Liver (tissue), 3 donors: ENCODE measurements around the gene SLC9C2.

Experiments used
- EGR1 ChIP-seq, 2 donors: IDR thresholded peaks; 2 replicates each; pipeline ENCODE4 v1.6.1; 2016 to 2018; ENCODE audit warnings: antibody characterized with exemption in 2 of 2, low read depth in 2 of 2
- FOXA1 ChIP-seq: IDR thresholded peaks from 2 replicates; pipeline ENCODE4 v1.6.1; 2016; ENCODE audit warnings: antibody characterized with exemption
- FOXA2 ChIP-seq: IDR thresholded peaks from 2 replicates; pipeline ENCODE4 v1.6.1; 2016; ENCODE audit warnings: antibody characterized with exemption
- HNF4G ChIP-seq: IDR thresholded peaks from 2 replicates; pipeline ENCODE4 v1.6.1; 2016; ENCODE audit warnings: antibody characterized with exemption
- JUND ChIP-seq, 2 donors: IDR thresholded peaks; 2 replicates each; pipeline ENCODE4 v1.6.1; 2016; ENCODE audit warnings: antibody characterized with exemption in 2 of 2
- MAX ChIP-seq: IDR thresholded peaks from 2 replicates; pipeline ENCODE4 v1.6.1; 2016; ENCODE audit warnings: antibody characterized with exemption
- NR2F2 ChIP-seq: IDR thresholded peaks from 2 replicates; pipeline ENCODE4 v1.6.1; 2016; ENCODE audit warnings: antibody characterized with exemption
- RAD21 ChIP-seq, 2 donors: IDR thresholded peaks; 2 replicates each; pipeline ENCODE4 v1.6.1; 2016; ENCODE audit warnings: antibody characterized with exemption in 2 of 2, mild to moderate bottlenecking in 2 of 2
- REST ChIP-seq: IDR thresholded peaks from 2 replicates; pipeline ENCODE4 v1.6.1; 2016; ENCODE audit warnings: antibody characterized with exemption, mild to moderate bottlenecking
- RXRA ChIP-seq, 2 donors: IDR thresholded peaks; 2 replicates each; pipeline ENCODE4 v1.6.1; 2017 to 2018; ENCODE audit warnings: antibody characterized with exemption in 2 of 2, mild to moderate bottlenecking in 1 of 2
- SP1 ChIP-seq: IDR thresholded peaks from 2 replicates; pipeline ENCODE4 v1.6.1; 2018; ENCODE audit warnings: antibody characterized with exemption, mild to moderate bottlenecking
- TAF1 ChIP-seq: conservative IDR thresholded peaks from 2 replicates; pipeline ENCODE4 v1.6.1; 2016; ENCODE audit warnings: antibody characterized with exemption, mild to moderate bottlenecking
- YY1 ChIP-seq: IDR thresholded peaks from 2 replicates; pipeline ENCODE4 v1.6.1; 2016; ENCODE audit warnings: antibody characterized with exemption, mild to moderate bottlenecking
- TF ChIP-seq, protein P1 (sequence below): fragments of 150-350 bp; IDR thresholded peaks from 2 replicates; pipeline ENCODE4 v1.5.1; 2017; ENCODE audit warnings: improper control_type of control experiment, low read depth, low read length; ENCODE audit not compliant: missing input control
- donor health status: healthy.
- donor health status: healthy.

DNA sequence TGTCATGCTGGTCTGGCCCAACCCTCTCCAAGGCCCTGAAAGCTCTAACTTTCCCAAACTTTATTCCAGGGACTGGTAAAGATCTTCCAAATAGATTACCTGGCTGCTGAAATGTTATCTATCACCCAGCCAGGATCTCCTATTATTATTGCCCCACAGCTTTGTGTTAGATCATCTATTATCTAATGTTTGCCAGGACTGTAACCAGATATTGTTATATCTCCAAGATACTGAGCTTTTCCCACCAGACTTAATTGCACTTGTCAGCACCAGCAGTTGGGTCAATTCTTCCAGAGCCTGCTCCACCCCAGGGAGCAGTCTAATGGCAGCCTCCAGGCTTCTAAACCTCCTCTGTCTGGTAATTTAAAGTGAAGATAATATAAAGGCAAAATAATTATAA is 66.6 kb downstream of the SLC9C2 start:
- TF ChIP-seq, protein P1, sequence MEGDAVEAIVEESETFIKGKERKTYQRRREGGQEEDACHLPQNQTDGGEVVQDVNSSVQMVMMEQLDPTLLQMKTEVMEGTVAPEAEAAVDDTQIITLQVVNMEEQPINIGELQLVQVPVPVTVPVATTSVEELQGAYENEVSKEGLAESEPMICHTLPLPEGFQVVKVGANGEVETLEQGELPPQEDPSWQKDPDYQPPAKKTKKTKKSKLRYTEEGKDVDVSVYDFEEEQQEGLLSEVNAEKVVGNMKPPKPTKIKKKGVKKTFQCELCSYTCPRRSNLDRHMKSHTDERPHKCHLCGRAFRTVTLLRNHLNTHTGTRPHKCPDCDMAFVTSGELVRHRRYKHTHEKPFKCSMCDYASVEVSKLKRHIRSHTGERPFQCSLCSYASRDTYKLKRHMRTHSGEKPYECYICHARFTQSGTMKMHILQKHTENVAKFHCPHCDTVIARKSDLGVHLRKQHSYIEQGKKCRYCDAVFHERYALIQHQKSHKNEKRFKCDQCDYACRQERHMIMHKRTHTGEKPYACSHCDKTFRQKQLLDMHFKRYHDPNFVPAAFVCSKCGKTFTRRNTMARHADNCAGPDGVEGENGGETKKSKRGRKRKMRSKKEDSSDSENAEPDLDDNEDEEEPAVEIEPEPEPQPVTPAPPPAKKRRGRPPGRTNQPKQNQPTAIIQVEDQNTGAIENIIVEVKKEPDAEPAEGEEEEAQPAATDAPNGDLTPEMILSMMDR: no peak
- TF ChIP-seq RAD21 (IDR thresholded peaks at IDR 0.05): no peak
- TF ChIP-seq REST: no peak
- no peak for TF ChIP-seq JUND (IDR thresholded peaks at IDR 0.05)
- TF ChIP-seq MAX: no peak
- no peak for TF ChIP-seq NR2F2
- TF ChIP-seq SP1: no peak
- TF ChIP-seq TAF1: no peak
- no peak for TF ChIP-seq YY1
- no peak for TF ChIP-seq FOXA1
- TF ChIP-seq RXRA (IDR thresholded peaks at IDR 0.05): no peak
- TF ChIP-seq EGR1 (IDR thresholded peaks at IDR 0.05; ENCODE audit: low read depth in 2 of 2): no peak
- no peak for TF ChIP-seq FOXA2
- no peak for TF ChIP-seq HNF4G
